Astrocyte (in vitro differentiated cells and primary cell): Measurements from ENCODE around the gene B3GALNT2. TPM values are rescaled to one million over a fixed set of nuclear protein-coding genes. Genes with fewer than 3 reads are reported as not detected.
A peak's percentile ranks its signal among the peaks of the same experiment; 100 is the strongest.

ENCODE experiments used
- DNase-seq: peaks from one replicate; pipeline ENCODE4 v3.0.0-alpha.2; 2010; ENCODE audit warnings: low read depth
- FAIRE-seq: peaks from 2 replicates; lab custom pipeline; 2011; peaks lifted over from hg19 to GRCh38; lab: Jason Lieb, UNC
- H2AFZ ChIP-seq: 2 replicates; pipeline ENCODE4 v1.6.0; 2012; ENCODE audit warnings: low read depth, low read length, inconsistent platforms
- H3K27ac ChIP-seq: 2 replicates; pipeline ENCODE4 v1.5.1; 2011; ENCODE audit warnings: low read depth, low read length, inconsistent platforms
- H3K27me3 ChIP-seq: 2 replicates; pipeline ENCODE4 v1.6.0; 2011; ENCODE audit warnings: low read length, inconsistent platforms; ENCODE audit not compliant: insufficient read depth
- H3K36me3 ChIP-seq: 2 replicates; pipeline ENCODE4 v1.5.1; 2011; ENCODE audit warnings: low read length, inconsistent platforms; ENCODE audit not compliant: insufficient read depth
- H3K4me1 ChIP-seq: 2 replicates; pipeline ENCODE4 v1.5.1; 2011; ENCODE audit warnings: low read length, inconsistent platforms; ENCODE audit not compliant: insufficient read depth
- H3K4me2 ChIP-seq: 2 replicates; pipeline ENCODE4 v1.6.0; 2012; ENCODE audit warnings: low read length, inconsistent platforms
- H3K4me3 ChIP-seq: 2 replicates; pipeline ENCODE4 v1.5.1; 2011; ENCODE audit warnings: low read depth, mild to moderate bottlenecking, low read length, inconsistent platforms; ENCODE audit not compliant: insufficient read depth
- H3K79me2 ChIP-seq: 2 replicates; pipeline ENCODE4 v1.6.0; 2012; ENCODE audit warnings: mild to moderate bottlenecking, low read length, inconsistent platforms; ENCODE audit not compliant: insufficient read depth
- H3K9ac ChIP-seq: 2 replicates; pipeline ENCODE4 v1.6.0; 2012; ENCODE audit warnings: mild to moderate bottlenecking, low read length, inconsistent platforms
- H3K9me3 ChIP-seq: 2 replicates; pipeline ENCODE4 v1.5.1; 2012; ENCODE audit warnings: low read depth, mild to moderate bottlenecking, low read length, inconsistent platforms; ENCODE audit not compliant: insufficient read depth
- H4K20me1 ChIP-seq: 2 replicates; pipeline ENCODE4 v1.6.0; 2012; ENCODE audit warnings: low read length, inconsistent platforms; ENCODE audit not compliant: insufficient read depth
- H3K27ac Mint-ChIP-seq: one replicate; pipeline ENCODE4 v1.8.0; 2021; ENCODE audit warnings: mild to moderate bottlenecking, mixed read lengths; ENCODE audit not compliant: unreplicated experiment
- H3K27me3 Mint-ChIP-seq: one replicate; pipeline ENCODE4 v1.8.0; 2021; ENCODE audit warnings: low read depth, mixed read lengths; ENCODE audit not compliant: unreplicated experiment
- H3K36me3 Mint-ChIP-seq: one replicate; pipeline ENCODE4 v1.8.0; 2021; ENCODE audit warnings: low read depth, mixed read lengths; ENCODE audit not compliant: unreplicated experiment
- H3K4me1 Mint-ChIP-seq: one replicate; pipeline ENCODE4 v1.8.0; 2021; ENCODE audit warnings: low read depth, mixed read lengths; ENCODE audit not compliant: unreplicated experiment
- H3K4me3 Mint-ChIP-seq: one replicate; pipeline ENCODE4 v1.8.0; 2021; ENCODE audit warnings: mild to moderate bottlenecking, moderate library complexity, mixed read lengths; ENCODE audit not compliant: unreplicated experiment
- H3K9me3 Mint-ChIP-seq: one replicate; pipeline ENCODE4 v1.8.0; 2021; ENCODE audit warnings: mild to moderate bottlenecking, mixed read lengths; ENCODE audit not compliant: unreplicated experiment
- EZH2 ChIP-seq: IDR thresholded peaks from 2 replicates; pipeline ENCODE4 v1.6.1; 2012; ENCODE audit warnings: mild to moderate bottlenecking, low read length, inconsistent platforms; ENCODE audit not compliant: insufficient read depth
- total RNA-seq: library from RNA; stranded (reverse); gene quantifications from 2 replicates; pipeline ENCODE4 v1.2.1, GENCODE V29; 2021
- TF ChIP-seq, protein P1 (sequence below): IDR thresholded peaks from 2 replicates; pipeline ENCODE4 v1.5.1; 2011; ENCODE audit warnings: low read depth, mild to moderate bottlenecking, inconsistent platforms, low read length, moderate library complexity; ENCODE audit not compliant: insufficient read depth

B3GALNT2 gene
- total RNA-seq, 1 donor from 2014 or later, result 40.5 TPM

DNA sequence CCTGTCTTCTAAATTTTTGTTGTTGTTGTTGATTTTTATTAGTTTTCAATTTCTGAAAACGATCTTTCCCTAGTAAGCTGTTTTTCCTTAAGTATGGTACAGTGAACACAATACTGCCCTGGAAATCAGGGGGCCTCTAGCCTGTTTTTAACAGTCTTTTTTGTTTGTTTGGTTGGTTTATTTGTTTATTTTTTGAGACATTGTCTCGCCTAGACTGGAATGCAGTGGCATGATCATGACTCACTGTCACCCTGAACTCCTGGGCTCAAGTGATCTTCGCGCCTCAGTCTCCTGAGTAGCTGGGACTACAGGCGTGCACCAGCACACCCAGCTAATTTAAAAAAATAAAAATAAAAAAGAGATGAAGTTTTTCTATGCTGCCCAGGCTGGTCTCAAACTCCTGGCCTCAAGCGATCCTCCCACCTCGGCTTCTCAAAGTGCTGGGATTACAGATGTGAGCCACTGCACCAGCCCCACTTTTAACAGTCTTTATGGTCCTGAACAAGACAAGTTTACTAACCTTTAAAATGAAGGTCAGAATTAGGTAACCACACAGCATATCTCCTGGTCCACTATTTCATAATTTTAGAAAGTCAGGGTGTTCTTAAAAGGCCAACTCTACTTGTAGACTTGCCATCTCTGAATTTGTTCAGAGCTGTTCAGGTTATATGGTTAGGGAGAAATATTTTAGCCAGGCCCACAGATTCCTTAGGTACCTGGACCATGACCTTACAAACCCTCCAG is 101.6 kb downstream of the B3GALNT2 start:
- no peak overlapping the region for H3K9ac ChIP-seq
- H3K36me3 ChIP-seq, result no peaks in the 10 kb centered on the region
- FAIRE-seq (no peak), DNase-seq (no peak)
- peaks cover 49% of the 10 kb centered on the region for H3K79me2 ChIP-seq
- H3K9me3 ChIP-seq, result no peaks in the 10 kb centered on the region
- Mint-ChIP-seq H3K4me3 (no peak overlapping the region), H3K27ac (peak overlapping the region; percentile 77), H3K36me3 (peaks cover 5% of the 10 kb centered on the region), H3K9me3 (no peaks in the 10 kb centered on the region), H3K27me3 (no peaks in the 10 kb centered on the region), H3K4me1 (peaks cover 24% of the 10 kb centered on the region)
- TF ChIP-seq EZH2, result no peak
- TF ChIP-seq, protein P1, sequence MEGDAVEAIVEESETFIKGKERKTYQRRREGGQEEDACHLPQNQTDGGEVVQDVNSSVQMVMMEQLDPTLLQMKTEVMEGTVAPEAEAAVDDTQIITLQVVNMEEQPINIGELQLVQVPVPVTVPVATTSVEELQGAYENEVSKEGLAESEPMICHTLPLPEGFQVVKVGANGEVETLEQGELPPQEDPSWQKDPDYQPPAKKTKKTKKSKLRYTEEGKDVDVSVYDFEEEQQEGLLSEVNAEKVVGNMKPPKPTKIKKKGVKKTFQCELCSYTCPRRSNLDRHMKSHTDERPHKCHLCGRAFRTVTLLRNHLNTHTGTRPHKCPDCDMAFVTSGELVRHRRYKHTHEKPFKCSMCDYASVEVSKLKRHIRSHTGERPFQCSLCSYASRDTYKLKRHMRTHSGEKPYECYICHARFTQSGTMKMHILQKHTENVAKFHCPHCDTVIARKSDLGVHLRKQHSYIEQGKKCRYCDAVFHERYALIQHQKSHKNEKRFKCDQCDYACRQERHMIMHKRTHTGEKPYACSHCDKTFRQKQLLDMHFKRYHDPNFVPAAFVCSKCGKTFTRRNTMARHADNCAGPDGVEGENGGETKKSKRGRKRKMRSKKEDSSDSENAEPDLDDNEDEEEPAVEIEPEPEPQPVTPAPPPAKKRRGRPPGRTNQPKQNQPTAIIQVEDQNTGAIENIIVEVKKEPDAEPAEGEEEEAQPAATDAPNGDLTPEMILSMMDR, result no peak
- H3K27me3 ChIP-seq, result no peaks in the 10 kb centered on the region
- H3K4me1 ChIP-seq, result peaks cover 4% of the 10 kb centered on the region
- no peak overlapping the region for H2AFZ ChIP-seq
- peaks cover 17% of the 10 kb centered on the region for H4K20me1 ChIP-seq
- no peak overlapping the region for H3K27ac ChIP-seq
- H3K4me2 ChIP-seq, result no peak overlapping the region
- no peak overlapping the region for H3K4me3 ChIP-seq

DNA sequence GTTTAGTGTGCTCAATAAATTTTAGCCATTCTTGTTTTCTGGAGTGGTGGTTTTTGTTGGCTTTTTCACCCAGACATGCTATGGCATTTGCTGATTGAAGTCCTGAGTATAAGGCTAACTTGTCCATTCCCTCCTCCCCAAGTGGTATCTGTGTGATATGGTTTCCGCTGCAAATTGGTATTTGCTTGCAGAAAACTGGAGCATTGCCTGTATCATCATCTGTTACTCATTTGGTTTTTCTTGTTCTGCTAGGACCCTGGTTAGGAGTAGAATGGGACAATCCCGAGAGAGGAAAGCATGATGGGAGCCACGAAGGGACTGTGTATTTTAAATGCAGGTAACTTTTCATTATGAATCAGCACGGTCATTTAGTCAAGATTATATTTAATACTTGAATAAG is 103.0 kb downstream of the B3GALNT2 start:
- H3K36me3 Mint-ChIP-seq, result peaks cover 5% of the 10 kb centered on the region
- no peak overlapping the region for H3K4me3 Mint-ChIP-seq
- H3K9me3 Mint-ChIP-seq, result no peaks in the 10 kb centered on the region
- TF ChIP-seq, protein P1, result no peak
- no peak for TF ChIP-seq EZH2
- Histone ChIP-seq H3K9ac (no peak overlapping the region), H3K4me3 (no peak overlapping the region), H3K4me1 (peaks cover 7% of the 10 kb centered on the region), H2AFZ (no peak overlapping the region), H3K27me3 (no peaks in the 10 kb centered on the region), H4K20me1 (peaks cover 14% of the 10 kb centered on the region), H3K79me2 (peaks cover 50% of the 10 kb centered on the region), H3K4me2 (no peak overlapping the region), H3K36me3 (no peaks in the 10 kb centered on the region), H3K9me3 (no peaks in the 10 kb centered on the region), H3K27ac (no peak overlapping the region)
- peak; percentile 20 for DNase-seq
- no peak overlapping the region for H3K27ac Mint-ChIP-seq
- FAIRE-seq, result no peak
- H3K4me1 Mint-ChIP-seq, result peaks cover 27% of the 10 kb centered on the region
- no peaks in the 10 kb centered on the region for H3K27me3 Mint-ChIP-seq

Other genes starting within 250 kb of the B3GALNT2 start
- gene ARID4B, start 176.3 kb downstream of the B3GALNT2 start, total RNA-seq, result 35.9 and 38.6 TPM in 2 replicates
- 34.8 and 39.1 TPM in 2 replicates for gene GGPS1, start 175.9 kb downstream of the B3GALNT2 start, total RNA-seq
- gene TBCE, start 137.0 kb downstream of the B3GALNT2 start, total RNA-seq, result 28.3 and 36.3 TPM in 2 replicates
- gene GNG4, start 145.3 kb upstream of the B3GALNT2 start, total RNA-seq, result 2.6 and 3.8 TPM in 2 replicates